GM12872 (cell line): ENCODE data around the gene SYTL3.

Experiments
- TF ChIP-seq, protein P1 (sequence below): IDR thresholded peaks from 3 replicates; pipeline ENCODE4 v1.5.1; 2011; ENCODE audit warnings: low read depth, mild to moderate bottlenecking, low read length, moderate library complexity; ENCODE audit not compliant: insufficient read depth

Gene SYTL3

DNA sequence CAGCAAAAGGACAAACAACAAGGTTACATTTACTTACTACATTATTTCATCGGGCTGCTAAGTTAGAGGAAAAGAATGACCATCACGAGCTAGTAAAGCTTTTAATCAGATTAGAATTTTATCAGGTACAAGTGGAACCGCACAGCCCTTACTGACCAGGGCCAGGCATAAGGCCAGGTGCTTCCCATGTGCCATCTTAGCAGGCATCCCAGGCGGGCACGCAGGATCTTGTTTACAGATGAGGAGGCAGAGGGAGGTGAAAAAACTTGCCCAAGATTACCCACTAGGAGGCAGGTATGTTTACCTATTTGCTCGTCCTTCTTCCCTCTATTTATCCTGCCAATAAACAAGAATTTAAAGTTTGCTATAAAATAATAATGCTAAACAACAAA lies 158.6 kb downstream of the SYTL3 start:
- TF ChIP-seq, protein P1, sequence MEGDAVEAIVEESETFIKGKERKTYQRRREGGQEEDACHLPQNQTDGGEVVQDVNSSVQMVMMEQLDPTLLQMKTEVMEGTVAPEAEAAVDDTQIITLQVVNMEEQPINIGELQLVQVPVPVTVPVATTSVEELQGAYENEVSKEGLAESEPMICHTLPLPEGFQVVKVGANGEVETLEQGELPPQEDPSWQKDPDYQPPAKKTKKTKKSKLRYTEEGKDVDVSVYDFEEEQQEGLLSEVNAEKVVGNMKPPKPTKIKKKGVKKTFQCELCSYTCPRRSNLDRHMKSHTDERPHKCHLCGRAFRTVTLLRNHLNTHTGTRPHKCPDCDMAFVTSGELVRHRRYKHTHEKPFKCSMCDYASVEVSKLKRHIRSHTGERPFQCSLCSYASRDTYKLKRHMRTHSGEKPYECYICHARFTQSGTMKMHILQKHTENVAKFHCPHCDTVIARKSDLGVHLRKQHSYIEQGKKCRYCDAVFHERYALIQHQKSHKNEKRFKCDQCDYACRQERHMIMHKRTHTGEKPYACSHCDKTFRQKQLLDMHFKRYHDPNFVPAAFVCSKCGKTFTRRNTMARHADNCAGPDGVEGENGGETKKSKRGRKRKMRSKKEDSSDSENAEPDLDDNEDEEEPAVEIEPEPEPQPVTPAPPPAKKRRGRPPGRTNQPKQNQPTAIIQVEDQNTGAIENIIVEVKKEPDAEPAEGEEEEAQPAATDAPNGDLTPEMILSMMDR: peak; percentile 22; the same call in 1 of the 3 replicates

DNA sequence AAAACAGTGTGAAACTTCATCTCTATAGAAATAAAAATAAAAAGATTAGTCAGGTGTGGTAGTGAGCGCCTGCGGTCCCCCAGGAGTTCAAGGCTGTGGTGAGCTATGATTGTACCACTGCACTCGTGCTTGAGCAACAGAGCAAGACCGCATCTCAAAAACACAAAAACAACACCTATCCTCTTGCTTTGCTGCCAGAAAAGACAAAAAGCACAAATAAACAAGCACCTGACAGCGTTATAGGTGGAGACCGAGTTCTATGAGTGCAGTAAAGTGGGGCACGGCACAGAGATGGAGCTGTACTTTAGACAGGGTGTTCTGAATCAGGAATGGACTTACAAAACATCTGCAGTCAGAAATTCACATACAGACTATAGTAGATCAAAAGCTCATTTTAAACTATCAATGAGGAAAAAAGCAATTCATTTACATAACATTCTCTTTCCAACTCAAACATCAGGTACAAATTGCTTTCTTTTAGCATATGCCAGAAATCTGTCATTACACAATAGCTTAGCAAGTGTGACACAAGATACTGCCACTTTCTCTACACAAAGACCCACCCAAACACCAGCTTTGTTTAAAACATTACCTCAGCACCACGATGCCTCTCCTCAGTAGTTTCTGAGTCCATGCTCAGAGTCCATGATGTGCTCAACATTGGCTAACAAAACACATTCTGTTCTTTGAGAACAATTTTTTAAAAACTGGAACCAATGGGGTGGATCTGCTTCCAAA lies 159.3 kb downstream of the SYTL3 start:
- TF ChIP-seq, protein P1: no peak

DNA sequence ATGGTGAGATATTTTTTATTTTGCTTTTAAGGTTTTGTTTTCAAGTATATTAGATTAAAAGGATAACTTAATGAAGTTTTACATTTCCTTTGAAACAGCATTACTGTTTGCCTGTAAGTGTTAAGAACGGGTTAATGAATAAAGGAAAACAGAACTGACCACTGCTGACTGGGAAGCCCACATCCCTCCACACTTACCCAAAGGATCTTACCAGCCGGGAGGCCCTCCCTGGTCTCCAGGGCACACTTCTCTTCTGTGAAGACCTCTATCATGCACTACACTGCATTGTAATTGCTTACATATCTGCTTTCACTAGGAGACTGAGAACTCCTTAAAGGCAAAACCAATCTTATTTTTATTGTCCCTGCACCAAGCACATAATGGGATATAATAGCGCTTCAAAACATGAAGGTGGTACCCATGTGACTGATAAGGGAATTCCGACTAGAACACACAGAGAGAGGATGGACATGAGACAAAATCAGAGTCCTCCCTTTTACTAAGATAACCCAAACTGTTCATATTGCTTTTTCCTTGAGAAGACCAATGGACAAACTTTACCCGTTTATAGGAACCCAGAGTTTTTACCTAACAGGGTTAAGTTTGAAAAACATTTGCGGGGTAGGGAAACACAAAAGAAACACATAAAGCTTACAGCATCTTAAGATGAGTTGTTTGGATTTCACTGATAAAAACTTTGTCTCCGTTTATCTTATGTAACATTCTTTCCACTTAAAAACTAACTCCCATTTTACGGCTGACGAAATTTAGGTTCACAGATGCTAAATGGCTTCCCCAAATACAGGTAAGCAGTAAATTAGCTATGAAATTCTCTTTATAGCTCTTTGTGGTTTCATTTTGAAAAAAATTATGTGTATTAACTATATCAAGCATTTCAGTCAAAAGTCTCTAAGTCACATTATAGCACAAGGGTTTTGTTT lies 160.6 kb downstream of the SYTL3 start:
- TF ChIP-seq, protein P1: no peak

DNA sequence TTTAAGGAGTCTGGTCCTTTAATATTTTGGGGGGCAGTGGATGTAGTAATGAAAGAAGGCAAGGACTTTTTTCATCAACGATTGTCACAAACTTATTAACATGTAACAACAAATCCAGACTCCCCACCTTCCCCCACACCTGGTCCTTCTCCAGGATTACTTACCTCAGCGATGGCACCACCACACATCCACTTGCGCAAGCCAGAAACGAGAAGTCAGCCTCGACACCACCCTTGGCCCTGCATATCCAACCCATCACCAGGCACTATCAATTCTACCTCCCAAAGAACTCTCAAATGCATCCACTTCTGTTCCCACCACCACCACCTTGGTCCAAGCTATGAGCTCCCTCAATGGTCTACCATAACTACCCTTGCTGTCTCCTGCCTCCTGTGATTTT lies 162.8 kb downstream of the SYTL3 start:
- TF ChIP-seq, protein P1: no peak

DNA sequence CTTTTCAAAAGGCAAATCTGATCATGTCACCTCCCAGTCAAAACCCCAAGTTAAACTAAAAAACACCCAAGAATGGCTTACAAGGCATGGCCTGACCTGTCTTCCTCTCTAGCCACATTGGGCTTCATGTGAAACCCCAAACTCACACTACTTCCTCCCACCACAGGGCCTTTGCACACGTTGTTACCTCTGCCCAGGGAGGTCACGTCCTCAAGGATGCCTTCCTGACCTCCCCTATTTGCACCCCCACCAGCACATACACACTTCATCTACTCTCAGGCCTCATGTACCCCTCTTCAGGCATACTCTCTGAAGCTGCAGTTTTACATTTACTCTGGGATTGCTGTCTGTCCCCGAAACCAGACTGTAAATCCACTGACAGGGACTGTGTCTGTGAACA lies 163.2 kb downstream of the SYTL3 start:
- TF ChIP-seq, protein P1: no peak
